Measurements from ENCODE around the gene DLD.

DNA sequence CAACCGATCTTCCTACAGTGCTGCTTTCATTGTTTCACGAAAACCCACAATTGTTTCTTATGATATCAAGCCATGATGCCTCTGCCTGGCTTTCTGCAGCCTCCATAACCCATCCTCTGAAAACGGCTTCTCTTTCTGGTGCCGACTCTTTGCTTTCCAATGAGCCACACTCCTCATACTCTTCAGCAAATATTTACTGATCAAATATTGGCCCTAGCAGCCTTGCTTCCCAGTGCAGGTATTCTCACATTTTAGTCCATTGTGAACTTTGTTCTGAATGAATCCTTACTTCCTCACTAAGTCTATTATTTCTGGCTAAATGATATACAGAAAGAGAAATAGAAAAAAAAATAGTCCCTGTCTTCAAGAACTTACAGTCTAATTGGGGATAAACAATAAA is 76.4 kb downstream of the DLD start:
- TF ChIP-seq POLR2AphosphoS5 (IDR thresholded peaks at IDR 0.05; ENCODE audit: low read depth, low read length) = no peak
- TF ChIP-seq POLR2A (IDR thresholded peaks at IDR 0.05; ENCODE audit: low read depth, low read length) = no peak
- TF ChIP-seq TAF1 (IDR thresholded peaks at IDR 0.05; ENCODE audit: borderline replicate concordance, low read depth, low read length) = no peak

All from GM12892 (cell line).